HEK293 (cell line): ENCODE data around the gene XIRP2.
"Not testable (repeated sequence)": the region's sequence is repeated elsewhere in the genome, so short reads cannot be mapped to it uniquely, and the experiment has no call there.

ENCODE experiments used
- CTCF ChIP-seq: fragments of 450-650 bp; formaldehyde crosslinking; IDR thresholded peaks from 2 replicates; pipeline ENCODE4 v1.5.1; 2016; ENCODE audit warnings: missing biosample characterization, missing genetic modification characterization
- PBX3 ChIP-seq: sonication (generic); formaldehyde crosslinking; IDR thresholded peaks from 2 replicates; pipeline ENCODE4 v1.8.1; 2022; ENCODE audit warnings: mild to moderate bottlenecking, moderate library complexity, missing genetic modification reagents
- REST ChIP-seq: fragments of 450-650 bp; formaldehyde crosslinking; IDR thresholded peaks from 2 replicates; pipeline ENCODE4 v1.5.1; 2016; ENCODE audit warnings: missing biosample characterization, missing genetic modification characterization
- ZNF146 ChIP-seq: fragments of 450-650 bp; formaldehyde crosslinking; IDR thresholded peaks from 2 replicates; pipeline ENCODE4 v1.5.1; 2016; ENCODE audit warnings: missing biosample characterization, missing genetic modification characterization
- ZNF280D ChIP-seq: fragments of 450-650 bp; formaldehyde crosslinking; IDR thresholded peaks from 2 replicates; pipeline ENCODE4 v1.5.1; 2016; ENCODE audit warnings: missing biosample characterization, missing genetic modification characterization
- ZNF324 ChIP-seq: fragments of 450-650 bp; formaldehyde crosslinking; IDR thresholded peaks from 2 replicates; pipeline ENCODE4 v1.5.1; 2016; ENCODE audit warnings: missing biosample characterization, missing genetic modification characterization
- ZNF585B ChIP-seq: fragments of 450-650 bp; formaldehyde crosslinking; IDR thresholded peaks from 2 replicates; pipeline ENCODE4 v1.5.1; 2016; ENCODE audit warnings: missing biosample characterization, missing genetic modification characterization
- ZNF629 ChIP-seq: fragments of 450-650 bp; formaldehyde crosslinking; IDR thresholded peaks from 2 replicates; pipeline ENCODE4 v1.5.1; 2017; ENCODE audit warnings: missing biosample characterization, missing genetic modification characterization
- ZNF639 ChIP-seq: fragments of 450-650 bp; formaldehyde crosslinking; IDR thresholded peaks from 2 replicates; pipeline ENCODE4 v1.5.1; 2016; ENCODE audit warnings: missing biosample characterization, missing genetic modification characterization
- ZNF76 ChIP-seq: fragments of 450-650 bp; formaldehyde crosslinking; IDR thresholded peaks from 2 replicates; pipeline ENCODE4; 2016; ENCODE audit warnings: low read depth, missing biosample characterization, missing genetic modification characterization, borderline replicate concordance

- TF ChIP-seq ZNF146 (tag by site-specific recombination); ZNF280D (tag by site-specific recombination); ZNF639 (tag by site-specific recombination); REST (tag by site-specific recombination); CTCF (tag by site-specific recombination); ZNF76 (tag by site-specific recombination); ZNF629 (tag by site-specific recombination); PBX3 (CRISPR knock-in tag); ZNF585B; ZNF324 (tag by site-specific recombination): not testable (repeated sequence)
Measured at GRCh38 chr2:167075708-167076107, 187.4 kb downstream of the XIRP2 start.
